NCI-H2171 (cell line): ENCODE measurements around the gene SLC51B.
"Not testable (repeated sequence)": the region's sequence is repeated elsewhere in the genome, so short reads cannot be mapped to it uniquely, and the experiment has no call there.

Source experiments
- DNase-seq: peaks from one replicate; lab custom pipeline; 2025; lab: John Stamatoyannopoulos, UW

The SLC51B gene

GRCh38 chr15:65044724-65045481 lies at the start of gene SLC51B:
Gene SLC51B, plus strand, starts transcription at chr15:65045387. Its CDS starts 4,618 bp downstream, at chr15:65050005.
- DNase-seq = no peak

GRCh38 chr15:64997066-64997465 lies 48.1 kb upstream of the SLC51B start:
- no peak for DNase-seq

DNA sequence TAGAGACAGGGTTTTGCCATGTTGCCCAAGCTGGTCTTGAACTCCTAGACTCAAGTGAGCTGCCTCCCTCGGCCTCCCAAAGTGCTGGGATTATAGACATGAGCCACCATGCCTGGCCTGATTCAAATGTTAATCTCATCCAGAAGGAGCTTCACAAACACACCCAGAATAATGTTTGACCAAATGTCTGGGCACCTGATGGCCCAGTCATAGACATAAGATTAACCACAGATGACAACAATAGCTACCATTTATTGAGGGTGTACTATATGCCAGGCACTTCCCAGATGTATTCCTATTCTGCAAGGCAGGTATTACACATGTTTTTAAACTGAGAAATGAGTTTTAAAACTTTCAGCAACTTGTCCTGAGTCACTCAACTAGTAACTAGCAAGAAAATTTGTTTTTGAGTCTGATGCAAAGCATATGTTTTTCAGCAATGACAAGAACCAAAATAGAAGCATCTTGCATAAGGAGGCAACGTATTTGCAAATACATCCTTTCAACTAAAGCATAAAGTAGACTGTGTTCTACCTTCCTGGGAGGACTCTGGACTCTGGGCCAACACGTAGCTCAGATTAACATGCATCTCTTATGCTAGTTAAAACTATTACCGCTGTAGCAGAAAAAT lies 47.3 kb upstream of the SLC51B start:
- no peak for DNase-seq

DNA sequence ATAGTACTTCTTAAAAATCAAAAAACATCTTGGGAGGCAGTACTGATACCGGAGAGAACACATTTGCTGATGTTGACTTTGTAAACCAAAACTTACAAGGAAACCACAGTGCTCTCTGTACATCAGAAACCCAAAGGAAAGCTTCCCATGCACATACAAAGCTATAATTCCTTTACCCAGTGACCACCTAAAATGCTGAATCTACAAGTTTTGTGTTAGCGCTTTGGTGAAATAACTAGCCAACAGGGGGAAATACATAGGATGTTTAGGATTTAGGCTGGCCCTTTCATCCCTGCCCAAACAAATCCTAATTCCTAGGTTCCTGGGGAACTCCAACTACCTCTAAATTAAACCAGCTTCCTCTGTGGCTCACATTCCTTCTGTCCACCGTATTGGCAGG lies 40.2 kb upstream of the SLC51B start:
- no peak for DNase-seq

DNA sequence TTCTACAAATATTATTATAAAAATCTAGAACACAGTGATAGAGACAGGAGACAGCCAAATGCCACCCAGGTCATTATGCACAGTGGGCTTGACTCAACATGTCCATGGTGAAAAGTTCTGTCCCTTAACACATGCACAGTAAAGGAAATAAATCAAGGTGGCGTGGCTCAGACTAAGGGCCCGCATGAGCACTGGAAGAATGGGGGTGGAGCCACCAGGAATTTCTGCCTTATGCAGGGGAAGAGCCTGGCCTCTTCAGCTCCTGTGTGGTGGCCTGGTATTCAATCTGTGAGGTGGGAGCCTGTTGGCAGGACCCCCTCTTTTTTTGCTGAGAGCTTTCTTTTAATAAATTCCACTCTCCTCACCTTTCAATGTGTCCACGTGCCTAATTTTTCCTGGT lies 38.3 kb upstream of the SLC51B start:
- no peak for DNase-seq

- no peak for DNase-seq
Measured at GRCh38 chr15:65008983-65009382, 36.2 kb upstream of the SLC51B start.

DNA sequence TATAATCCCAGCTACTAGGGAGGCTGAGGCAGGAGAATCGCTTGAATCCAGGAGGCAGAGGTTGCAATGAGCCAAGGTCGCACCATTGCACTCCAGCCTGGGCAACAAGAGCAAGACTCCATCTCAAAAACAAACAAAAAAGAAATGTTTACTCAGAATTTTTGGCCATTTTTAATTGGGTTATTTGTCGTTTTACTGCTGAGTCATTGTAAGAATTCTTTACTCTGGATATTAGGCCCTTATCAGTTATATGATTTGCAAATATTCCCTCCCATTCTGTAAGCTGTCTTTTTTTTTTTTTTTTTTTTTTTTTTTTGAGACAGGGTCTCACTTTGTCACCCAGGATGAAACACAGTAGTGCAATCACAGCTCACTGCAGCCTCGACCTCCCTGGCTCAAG lies 34.0 kb upstream of the SLC51B start:
- not testable (repeated sequence) for DNase-seq

GRCh38 chr15:65020419-65020818 lies 24.8 kb upstream of the SLC51B start:
- no peak for DNase-seq

GRCh38 chr15:65021488-65021887 lies 23.7 kb upstream of the SLC51B start:
- DNase-seq = no peak

- DNase-seq = no peak
Measured at GRCh38 chr15:65026756-65027155, 18.4 kb upstream of the SLC51B start.

GRCh38 chr15:65027593-65027992 lies 17.6 kb upstream of the SLC51B start:
- DNase-seq = no peak

- no peak for DNase-seq
Measured at GRCh38 chr15:65028338-65028737, 16.8 kb upstream of the SLC51B start.

- peak; percentile 82 for DNase-seq
Measured at GRCh38 chr15:65028921-65029735, 16.1 kb upstream of the SLC51B start, which contains the start of gene MTFMT. Gene MTFMT, minus strand, starts transcription at chr15:65029639. Its CDS starts 26 bp downstream, at chr15:65029613.

- no peak for DNase-seq
Measured at GRCh38 chr15:65029736-65030208, 15.4 kb upstream of the SLC51B start.

DNA sequence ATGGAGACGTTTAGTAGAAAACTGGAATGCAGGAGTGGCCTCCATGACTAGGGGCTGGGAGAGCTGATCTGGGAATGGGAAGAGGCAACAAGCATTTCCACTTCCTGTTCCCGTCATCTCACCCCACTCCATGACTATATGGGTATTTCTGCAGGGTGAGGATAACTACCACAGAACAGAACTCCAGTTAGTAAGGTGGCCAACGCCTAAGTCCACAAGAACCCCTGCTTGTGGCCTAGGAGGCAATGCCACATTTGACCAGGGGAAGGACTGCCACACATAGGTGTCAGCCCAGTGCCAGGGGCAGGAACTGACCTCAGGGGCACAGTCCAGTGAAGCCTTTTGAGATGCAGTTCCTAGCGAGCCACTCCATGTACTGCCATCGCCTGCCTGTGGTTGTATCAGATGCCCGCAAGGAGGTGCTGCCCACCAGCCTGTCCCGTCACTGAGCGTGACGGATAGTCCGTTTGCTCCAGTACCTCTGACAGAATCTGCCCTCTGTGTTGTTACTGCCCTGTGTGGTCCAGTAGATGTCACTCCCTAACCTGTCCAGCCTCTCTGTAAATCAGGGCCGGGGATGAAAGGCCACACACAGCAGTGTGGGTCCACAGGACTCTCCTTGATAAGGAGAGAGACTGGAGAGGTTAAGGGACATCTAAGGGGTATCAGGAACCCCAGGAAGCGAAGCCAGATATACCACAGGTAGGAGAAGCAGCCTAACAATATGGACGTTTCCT lies 12.2 kb upstream of the SLC51B start:
- no peak for DNase-seq

- DNase-seq = peak; percentile 11
Measured at GRCh38 chr15:65033659-65034269, 11.4 kb upstream of the SLC51B start.

DNA sequence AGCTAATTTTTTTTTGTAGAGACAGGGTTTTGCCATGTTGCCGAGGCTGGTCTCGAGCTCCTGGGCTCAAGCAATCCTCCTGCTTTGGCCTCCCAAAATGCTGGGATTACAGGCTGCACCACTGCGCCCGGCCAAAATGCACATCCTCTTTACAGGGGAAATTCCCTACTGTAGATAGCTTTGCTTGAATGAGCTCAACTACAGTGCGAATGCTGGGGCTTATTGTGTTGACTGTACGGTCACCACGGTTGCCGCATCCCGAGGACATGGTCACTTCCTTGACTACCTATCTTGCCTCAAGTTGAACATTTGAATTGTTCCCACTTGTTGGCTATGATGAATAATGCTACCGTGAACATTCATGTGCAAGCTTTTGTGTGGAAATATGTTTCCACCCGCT lies 10.5 kb upstream of the SLC51B start:
- DNase-seq = no peak

- no peak for DNase-seq
Measured at GRCh38 chr15:65037309-65037708, 7.9 kb upstream of the SLC51B start.

GRCh38 chr15:65038428-65038827 lies 6.8 kb upstream of the SLC51B start:
- DNase-seq = no peak

DNA sequence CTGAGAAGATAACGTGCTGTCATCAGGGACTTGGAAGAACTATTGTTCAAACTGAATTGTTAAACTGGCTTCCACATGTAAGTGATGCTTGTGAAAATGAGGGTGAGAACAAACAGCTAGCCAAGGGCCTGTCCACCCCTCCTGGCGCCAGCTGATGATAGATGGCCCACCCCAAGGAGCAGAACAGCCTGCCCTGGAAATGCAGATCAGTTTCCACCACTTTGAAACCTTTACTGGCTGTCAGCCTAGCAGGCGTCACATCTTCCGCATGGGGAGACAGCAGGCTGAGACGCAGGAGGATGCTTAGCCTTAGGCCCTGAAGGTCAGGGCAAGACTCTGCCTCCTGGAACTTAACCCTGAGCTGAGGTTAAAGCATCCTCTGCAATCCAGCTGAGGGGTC lies 6.4 kb upstream of the SLC51B start:
- DNase-seq = no peak

GRCh38 chr15:65040461-65040860 lies 4.7 kb upstream of the SLC51B start:
- DNase-seq = no peak
